GM12878 (cell line): ENCODE results near the gene NFATC3. TPM values are rescaled to one million over a fixed set of nuclear protein-coding genes. Genes with fewer than 3 reads are reported as not detected.
A peak's percentile ranks its signal among the peaks of the same experiment; 100 is the strongest.

Experiments used
- ATAC-seq: fragments of 200-7000 bp; cut with Tn5 transposase; 3 replicates; pipeline ENCODE4 v1.9.1; 2020; ENCODE audit warnings: mild to moderate bottlenecking, moderate library complexity
- BruUV-seq: library from RNA; stranded (reverse); fragments of 400-500 nt; replicated peaks from 2 replicates; lab custom pipeline; 2021; lab: Mats Ljungman, UMichigan
- CTCF ChIA-PET: fragments of 300-600 bp; sonication (Branson Sonifier 250); formaldehyde crosslinking; extraction: SDS; loops from one replicate; lab custom pipeline; 2021; ENCODE audit warnings: inconsistent platforms; lab: Yijun Ruan, JAX
- POLR2A ChIA-PET: fragments of 350-600 bp; formaldehyde crosslinking; extraction: SDS; loops from one replicate; lab custom pipeline; 2021; ENCODE audit warnings: inconsistent platforms; lab: Charles Lee
- RAD21 ChIA-PET: fragments of 300-600 bp; sonication (Branson Sonifier 250); formaldehyde crosslinking; loops from one replicate; lab custom pipeline; 2023; ENCODE audit warnings: antibody characterized with exemption; ENCODE audit not compliant: unreplicated experiment; lab: Charles Lee
- SMC1A ChIA-PET: fragments of 300-600 bp; sonication (Branson Sonifier 250); formaldehyde crosslinking; loops from one replicate; lab custom pipeline; 2023; ENCODE audit not compliant: unreplicated experiment, uncharacterized antibody; lab: Charles Lee
- DNase-seq: peaks from one replicate; pipeline ENCODE4 v3.0.0-alpha.2; 2011; ENCODE audit warnings: low read depth, low spot score
- FAIRE-seq: peaks from 3 replicates; lab custom pipeline; 2011; peaks lifted over from hg19 to GRCh38; lab: Jason Lieb, UNC
- H2AFZ ChIP-seq: 2 replicates; pipeline ENCODE4 v1.6.0; 2011; ENCODE audit warnings: low read depth, low read length, control low read depth; ENCODE audit not compliant: control insufficient read depth
- H3K27ac ChIP-seq: 2 replicates; pipeline ENCODE4 v1.5.1; 2011; ENCODE audit warnings: control low read depth; ENCODE audit not compliant: control insufficient read depth, insufficient read depth
- H3K27me3 ChIP-seq, 2 experiments: replicated peaks in 1 of 2; 2 replicates each; pipeline versions ENCODE4 v1.6.0 to v1.6.1; 2011; ENCODE audit warnings: low read length in 1 of 2; ENCODE audit not compliant: control insufficient read depth in 2 of 2, insufficient read depth in 2 of 2
- H3K36me3 ChIP-seq, 2 experiments: 2 replicates each; pipeline ENCODE4 v1.5.1; 2011; ENCODE audit warnings: low read length in 1 of 2; ENCODE audit not compliant: control insufficient read depth in 2 of 2, insufficient read depth in 2 of 2
- H3K4me1 ChIP-seq: 2 replicates; pipeline ENCODE4 v1.6.1; 2011; ENCODE audit warnings: mild to moderate bottlenecking, low read length, moderate library complexity, mixed read lengths; ENCODE audit not compliant: control insufficient read depth, insufficient read depth
- H3K4me2 ChIP-seq: 2 replicates; pipeline ENCODE4 v1.6.0; 2011; ENCODE audit warnings: control low read depth; ENCODE audit not compliant: control insufficient read depth, insufficient read depth
- H3K4me3 ChIP-seq: fragments of 200-600 bp; sonication (generic); 2 replicates; pipeline ENCODE4 v1.5.1; 2016
- H3K79me2 ChIP-seq: 2 replicates; pipeline ENCODE4 v1.6.0; 2011; ENCODE audit warnings: low read length; ENCODE audit not compliant: control insufficient read depth, insufficient read depth
- H3K9ac ChIP-seq: 2 replicates; pipeline ENCODE4 v1.8.0; 2011; ENCODE audit warnings: low read length, control low read depth, mixed read lengths; ENCODE audit not compliant: control insufficient read depth, insufficient read depth
- H3K9me3 ChIP-seq: replicated peaks from 3 replicates; pipeline ENCODE4 v1.5.1; 2011; ENCODE audit warnings: mild to moderate bottlenecking, low read length; ENCODE audit not compliant: control insufficient read depth, insufficient read depth
- H4K20me1 ChIP-seq: 2 replicates; pipeline ENCODE4 v1.6.0; 2011; ENCODE audit not compliant: control insufficient read depth, insufficient read depth
- BCL3 ChIP-seq: IDR thresholded peaks from 2 replicates; pipeline ENCODE4 v1.6.1; 2011; ENCODE audit warnings: borderline replicate concordance, low read depth, mild to moderate bottlenecking, moderate library complexity, low read length; ENCODE audit not compliant: insufficient read depth, poor library complexity, severe bottlenecking
- CEBPB ChIP-seq, 2 experiments: fragments of 150-350 bp in 1 of 2; IDR thresholded peaks; 2 replicates each; pipeline ENCODE4 v1.6.1; 2012 to 2014; ENCODE audit warnings: low read depth in 2 of 2, low read length in 2 of 2, borderline replicate concordance in 1 of 2, inconsistent platforms in 1 of 2
- CEBPZ ChIP-seq: fragments of 150-350 bp; IDR thresholded peaks from 2 replicates; pipeline ENCODE4 v1.6.1; 2016; ENCODE audit warnings: low read depth, low read length
- ETV6 ChIP-seq, 2 experiments: fragments of 450-650 bp in 1 of 2; IDR thresholded peaks in 1 of 2; conservative IDR thresholded peaks in 1 of 2; 2 replicates each; pipeline ENCODE4 v1.6.1; 2014; ENCODE audit warnings: antibody characterized with exemption in 1 of 2, borderline replicate concordance in 1 of 2, low read depth in 1 of 2, mild to moderate bottlenecking in 1 of 2, moderate library complexity in 1 of 2
- IKZF2 ChIP-seq, 2 experiments: fragments of 450-650 bp; IDR thresholded peaks; 2 replicates each; pipeline ENCODE4 v1.6.1; 2017; ENCODE audit warnings: mild to moderate bottlenecking in 2 of 2, moderate library complexity in 2 of 2
- KAT2A ChIP-seq: conservative IDR thresholded peaks from 2 replicates; pipeline ENCODE4 v1.6.1; 2011; ENCODE audit warnings: low read depth, low read length; ENCODE audit not compliant: control insufficient read depth
- MTA3 ChIP-seq: IDR thresholded peaks from 2 replicates; pipeline ENCODE4 v1.6.1; 2012; ENCODE audit warnings: low read length, inconsistent platforms, borderline replicate concordance
- MXI1 ChIP-seq: fragments of 150-350 bp; IDR thresholded peaks from 2 replicates; pipeline ENCODE4 v1.6.1; 2011; ENCODE audit warnings: low read depth, mild to moderate bottlenecking, inconsistent platforms, low read length, improper control_type of control experiment
- NR2C2 ChIP-seq: IDR thresholded peaks from 2 replicates; pipeline ENCODE4 v1.6.1; 2011; ENCODE audit warnings: borderline replicate concordance, low read depth; ENCODE audit not compliant: control insufficient read depth, insufficient read length
- POU2F2 ChIP-seq: IDR thresholded peaks from 3 replicates; pipeline ENCODE4 v1.6.1; 2011; ENCODE audit warnings: low read depth, mild to moderate bottlenecking, low read length, borderline replicate concordance
- SMARCA5 ChIP-seq: fragments of 450-650 bp; IDR thresholded peaks from 2 replicates; pipeline ENCODE4 v1.6.1; 2017; ENCODE audit warnings: mild to moderate bottlenecking
- TCF3 ChIP-seq: IDR thresholded peaks from 2 replicates; pipeline ENCODE4 v1.6.1; 2012; ENCODE audit warnings: low read depth, mild to moderate bottlenecking, low read length, borderline replicate concordance; ENCODE audit not compliant: insufficient read depth
- YBX1 ChIP-seq: fragments of 450-650 bp; IDR thresholded peaks from 2 replicates; pipeline ENCODE4 v1.6.1; 2016; ENCODE audit warnings: antibody characterized with exemption
- ZBED1 ChIP-seq: IDR thresholded peaks from 2 replicates; pipeline ENCODE4 v1.6.1; 2016; ENCODE audit warnings: borderline replicate concordance
- WGBS: methylation state at CpG from one replicate; pipeline ENCODE4 v1.1.6; 2016; ENCODE audit warnings: low lambda C conversion rate; ENCODE audit not compliant: insufficient replicate concordance, insufficient coverage; ENCODE audit errors: missing lambda C conversion rate; 5-methylcytosine and 5-hydroxymethylcytosine counted together
- in situ Hi-C: fragments of 300-500 bp; cut with MboI; formaldehyde crosslinking; loops from 9 replicates; pipeline ENCODE4 v1.14.3; 2018; ENCODE audit warnings: mixed read lengths
- intact Hi-C: fragments of 100-400 bp; cut with micrococcal nuclease; formaldehyde crosslinking; loops from one replicate; pipeline ENCODE4 v1.14.2; 2022; ENCODE audit not compliant: unreplicated experiment
- polyA plus RNA-seq, 11 experiments: library from polyadenylated mRNA; depleted of rRNA in 4 of 11; unstranded in 6 of 11; stranded (reverse) in 5 of 11; fragments of >200 nt; fragmentation: Nextera tagmentation in 4 of 11; fragmentation: Illumina TruSeq in 1 of 11; extraction: Ambion mirVana in 4 of 11; extraction: Trizol in 1 of 11; gene quantifications; 1 replicate in 1 of 11; 2 replicates in 10 of 11; pipeline versions ENCODE4 v1.2.1 to v1.2.3, GENCODE V29; 2011 to 2016; ENCODE audit warnings: inconsistent platforms in 2 of 11, missing spikeins in 2 of 11, low read depth in 1 of 11
- total RNA-seq, 4 experiments: library from RNA; depleted of rRNA in 3 of 4; stranded (reverse); fragments of >200 nt in 3 of 4; fragmentation: Illumina TruSeq in 1 of 4; extraction: Trizol in 1 of 4; gene quantifications; 2 replicates each; pipeline versions ENCODE4 v1.2.1 to v1.2.3, GENCODE V29; 2013 to 2021

NFATC3 gene
- total and polyA plus RNA-seq, 10 of the 15 experiments (the other 5 are each of a cell fraction or from before 2014, with no cell fraction given), result 4.2 to 37.6 (median 24.9) TPM

GRCh38 chr16:68264128-68265077 lies 179.2 kb downstream of the NFATC3 start, which contains the start of gene SLC7A6:
Gene SLC7A6 (plus strand): TSS chr16:68264526. CDS start chr16:68274727, 10,201 bp downstream.
- SMC1A ChIA-PET, result interaction anchor here (0.8 to 18.5 kb wide), 17 partner anchors 14 to 206 kb away, joined by 3 to 253 read pairs (median 4); partner anchors contain the start of genes PRMT7 and SLC7A6OS
- H3K4me3 ChIP-seq, result peak within 1 kb of the TSS; percentile 87
- BruUV-seq, result TSS peak; percentile 62
- DNase-seq (no peak), ATAC-seq (peak; percentile 71), FAIRE-seq (no peak)
- CTCF ChIA-PET, result interaction anchor here (0.6 to 9.0 kb wide), 26 partner anchors 8 to 531 kb away, joined by 3 to 747 read pairs (median 8); partner anchors contain the start of genes PLA2G15, PRMT7 and SLC7A6OS
- H3K9me3 ChIP-seq, result no peaks in the 10 kb centered on the region
- H3K9ac ChIP-seq, result peak within 1 kb of the TSS; percentile 87
- H3K36me3 ChIP-seq, result peaks cover 4 to 6% of the 10 kb centered on the region in 2 experiments; a peak in 3 of 4 replicates
- in situ Hi-C loops, result no loop called here
- peak within 1 kb of the TSS; percentile 94 for H2AFZ ChIP-seq
- RAD21 ChIA-PET, result interaction anchor here (0.7 to 10.2 kb wide), 19 partner anchors 8 to 153 kb away, joined by 3 to 399 read pairs (median 4); partner anchors contain the start of genes PRMT7 and SLC7A6OS
- POLR2A ChIA-PET, result interaction anchor here (0.5 to 4.7 kb wide), 16 partner anchors 8 to 405 kb away, joined by 3 to 58 read pairs (median 6); partner anchors contain the start of genes PRMT7 and SLC7A6OS
- peaks cover 58% of the 10 kb centered on the region for H3K79me2 ChIP-seq
- no peaks in the 10 kb centered on the region for H4K20me1 ChIP-seq
- WGBS, result under 1% methylated on average over 114 of the region's 123 CpGs
- H3K27me3 ChIP-seq, result no peaks in the 10 kb centered on the region
- peak within 1 kb of the TSS; percentile 85 for H3K27ac ChIP-seq
- H3K4me2 ChIP-seq, result peak within 1 kb of the TSS; percentile 82
- intact Hi-C loops, result loop anchor here (1.0 to 5.0 kb wide), 3 partner anchors 25 to 248 kb away; partner anchors contain the start of genes PRMT7 and SLC7A6OS
- peaks cover 18% of the 10 kb centered on the region for H3K4me1 ChIP-seq
- peak; percentile 51; the same call in 1 of the 3 replicates for TF ChIP-seq POU2F2
- TF ChIP-seq MXI1, result peak; percentile 4; the same call in 1 of the 2 replicates
- peak; percentile 43 to 51; a peak in 2 of 4 replicates for TF ChIP-seq IKZF2 (IDR thresholded peaks at IDR 0.05)
- no peak for TF ChIP-seq MTA3
- peak; percentile 95 for TF ChIP-seq ZBED1
- no peak for TF ChIP-seq NR2C2
- TF ChIP-seq TCF3, result peak; percentile 45; the same call in 1 of the 2 replicates
- peak; percentile 21 for TF ChIP-seq BCL3
- TF ChIP-seq KAT2A, result no peak
- no peak for TF ChIP-seq ETV6 (conservative IDR thresholded peaks at IDR 0.05 in 1 of 2, IDR thresholded peaks at IDR 0.05 in 1 of 2; ENCODE audit: borderline replicate concordance in 1 of 2, low read depth in 1 of 2)
- peak; percentile 94 for TF ChIP-seq SMARCA5
- TF ChIP-seq CEBPZ, result no peak
- no peak for TF ChIP-seq CEBPB (IDR thresholded peaks at IDR 0.05; ENCODE audit: borderline replicate concordance in 1 of 2, low read depth in 2 of 2, low read length in 2 of 2)
- no peak for TF ChIP-seq YBX1
